Esophagus squamous epithelium (tissue), 5 donors: Measurements from ENCODE around the gene TFF3. TPM values are rescaled to one million over a fixed set of nuclear protein-coding genes. Genes with fewer than 3 reads are reported as not detected.

Experiments
- DNase-seq: peaks from one replicate; lab custom pipeline; 2025; lab: John Stamatoyannopoulos, UW
- H3K27ac ChIP-seq, 4 donors: fragments of 200-600 bp; sonication (generic); one replicate each; pipeline ENCODE4 v1.5.1; 2016 to 2019; ENCODE audit warnings: mild to moderate bottlenecking in 1 of 4
- H3K27me3 ChIP-seq, 4 donors: fragments of 200-600 bp; sonication (generic); 1 replicate in 3 of 4; 2 replicates in 1 of 4; pipeline versions ENCODE4 v1.5.1 to v1.6.0; 2017 to 2021; ENCODE audit warnings: antibody characterized with exemption in 1 of 4
- H3K36me3 ChIP-seq, 3 donors: fragments of 200-600 bp; sonication (generic); one replicate each; pipeline ENCODE4 v1.5.1; 2016 to 2019
- H3K4me1 ChIP-seq, 3 donors: fragments of 200-600 bp; sonication (generic); one replicate each; pipeline ENCODE4 v1.5.1; 2017 to 2019
- H3K4me3 ChIP-seq, 4 donors: fragments of 200-600 bp; sonication (generic); 1 replicate in 3 of 4; 2 replicates in 1 of 4; pipeline ENCODE4 v1.5.1; 2016 to 2019; ENCODE audit warnings: mild to moderate bottlenecking in 2 of 4, moderate library complexity in 1 of 4
- H3K9me3 ChIP-seq, 3 donors: fragments of 200-600 bp; sonication (generic); one replicate each; pipeline ENCODE4 v1.5.1; 2016 to 2019
- POLR2A ChIP-seq, 4 donors: fragments of 450-650 bp; IDR thresholded peaks; one replicate each; pipeline ENCODE4 v1.6.1; 2017; ENCODE audit warnings: antibody characterized with exemption in 4 of 4, mild to moderate bottlenecking in 4 of 4, moderate library complexity in 3 of 4
- WGBS, 2 donors: methylation state at CpG; one replicate each; pipeline ENCODE4 v1.1.5; 2018; 5-methylcytosine and 5-hydroxymethylcytosine counted together
- intact Hi-C: fragments of 100-400 bp; cut with DNase I; formaldehyde crosslinking; loops from one replicate; pipeline ENCODE4 v1.15.0; 2022
- total RNA-seq, 4 donors: library from RNA; depleted of rRNA; stranded (reverse); fragments of >200 nt; gene quantifications; one replicate each; pipeline ENCODE4 v1.1.0, GENCODE V29; 2016
- TF ChIP-seq, protein P1 (sequence below), 6 experiments: fragments of 450-650 bp in 4 of 6; fragments of 200-600 bp in 2 of 6; sonication (generic) in 2 of 6; IDR thresholded peaks; one replicate each; pipeline ENCODE4 v1.5.1; 2016 to 2019; ENCODE audit warnings: antibody characterized with exemption in 6 of 6, mild to moderate bottlenecking in 4 of 6, moderate library complexity in 4 of 6
- donor health status: DM: yes; HTN: yes; CAD: no.

The TFF3 gene
- total RNA-seq, 4 donors from 2014 or later = 1.4 to 15.1 (median 7.2) TPM; not detected in 1

- 82 to 92% methylated on average over 6 of the region's 6 CpGs for WGBS, 2 donors
- peaks cover 0 to 17% (median 0%) of the 10 kb centered on the region in 3 donors for H3K4me1 ChIP-seq
- H3K4me3 ChIP-seq = no peak overlapping the region
- TF ChIP-seq POLR2A (IDR thresholded peaks at IDR 0.05) = no peak
- TF ChIP-seq, protein P1, sequence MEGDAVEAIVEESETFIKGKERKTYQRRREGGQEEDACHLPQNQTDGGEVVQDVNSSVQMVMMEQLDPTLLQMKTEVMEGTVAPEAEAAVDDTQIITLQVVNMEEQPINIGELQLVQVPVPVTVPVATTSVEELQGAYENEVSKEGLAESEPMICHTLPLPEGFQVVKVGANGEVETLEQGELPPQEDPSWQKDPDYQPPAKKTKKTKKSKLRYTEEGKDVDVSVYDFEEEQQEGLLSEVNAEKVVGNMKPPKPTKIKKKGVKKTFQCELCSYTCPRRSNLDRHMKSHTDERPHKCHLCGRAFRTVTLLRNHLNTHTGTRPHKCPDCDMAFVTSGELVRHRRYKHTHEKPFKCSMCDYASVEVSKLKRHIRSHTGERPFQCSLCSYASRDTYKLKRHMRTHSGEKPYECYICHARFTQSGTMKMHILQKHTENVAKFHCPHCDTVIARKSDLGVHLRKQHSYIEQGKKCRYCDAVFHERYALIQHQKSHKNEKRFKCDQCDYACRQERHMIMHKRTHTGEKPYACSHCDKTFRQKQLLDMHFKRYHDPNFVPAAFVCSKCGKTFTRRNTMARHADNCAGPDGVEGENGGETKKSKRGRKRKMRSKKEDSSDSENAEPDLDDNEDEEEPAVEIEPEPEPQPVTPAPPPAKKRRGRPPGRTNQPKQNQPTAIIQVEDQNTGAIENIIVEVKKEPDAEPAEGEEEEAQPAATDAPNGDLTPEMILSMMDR (IDR thresholded peaks at IDR 0.05) = no peak
- H3K9me3 ChIP-seq = no peaks in the 10 kb centered on the region
- intact Hi-C loops = no loop called here
- peaks cover 0 to 23% (median 0%) of the 10 kb centered on the region in 4 donors for H3K27me3 ChIP-seq
- no peaks in the 10 kb centered on the region for H3K36me3 ChIP-seq
- H3K27ac ChIP-seq = no peak overlapping the region
- no peak for DNase-seq
Measured at GRCh38 chr21:42343556-42343955, 28.3 kb upstream of the TFF3 start.

DNA sequence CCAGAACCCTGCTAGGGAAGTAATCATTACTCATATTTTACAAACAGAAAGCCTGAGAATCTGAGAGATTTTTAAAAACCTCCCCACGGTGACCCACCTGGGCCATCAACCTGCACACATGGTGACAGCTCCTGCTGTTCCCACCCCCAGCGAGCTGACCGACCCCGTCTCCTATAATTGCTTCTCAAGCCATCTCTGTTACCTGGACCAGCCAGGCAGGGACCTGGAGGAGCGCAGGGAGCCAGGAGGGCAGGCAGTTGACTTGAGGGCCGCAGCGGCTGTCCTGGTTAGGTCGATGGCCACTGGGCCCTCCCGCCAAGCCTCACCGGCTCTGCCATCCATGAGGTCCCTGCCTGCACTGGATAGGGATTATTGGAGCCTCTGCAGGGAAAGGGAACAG, 27.9 kb upstream of the TFF3 start:
- Histone ChIP-seq H3K27ac (no peak overlapping the region), H3K4me1 (peaks cover 2 to 21% (median 4%) of the 10 kb centered on the region in 3 donors), H3K4me3 (no peak overlapping the region), H3K9me3 (no peaks in the 10 kb centered on the region), H3K36me3 (no peaks in the 10 kb centered on the region), H3K27me3 (peaks cover 0 to 20% (median 0%) of the 10 kb centered on the region in 4 donors)
- intact Hi-C loops = no loop called here
- 68 to 75% methylated on average over 4 to 6 of the region's 10 CpGs for WGBS, 2 donors
- no peak for DNase-seq
- TF ChIP-seq, protein P1 (IDR thresholded peaks at IDR 0.05) = no peak
- TF ChIP-seq POLR2A (IDR thresholded peaks at IDR 0.05) = no peak

DNA sequence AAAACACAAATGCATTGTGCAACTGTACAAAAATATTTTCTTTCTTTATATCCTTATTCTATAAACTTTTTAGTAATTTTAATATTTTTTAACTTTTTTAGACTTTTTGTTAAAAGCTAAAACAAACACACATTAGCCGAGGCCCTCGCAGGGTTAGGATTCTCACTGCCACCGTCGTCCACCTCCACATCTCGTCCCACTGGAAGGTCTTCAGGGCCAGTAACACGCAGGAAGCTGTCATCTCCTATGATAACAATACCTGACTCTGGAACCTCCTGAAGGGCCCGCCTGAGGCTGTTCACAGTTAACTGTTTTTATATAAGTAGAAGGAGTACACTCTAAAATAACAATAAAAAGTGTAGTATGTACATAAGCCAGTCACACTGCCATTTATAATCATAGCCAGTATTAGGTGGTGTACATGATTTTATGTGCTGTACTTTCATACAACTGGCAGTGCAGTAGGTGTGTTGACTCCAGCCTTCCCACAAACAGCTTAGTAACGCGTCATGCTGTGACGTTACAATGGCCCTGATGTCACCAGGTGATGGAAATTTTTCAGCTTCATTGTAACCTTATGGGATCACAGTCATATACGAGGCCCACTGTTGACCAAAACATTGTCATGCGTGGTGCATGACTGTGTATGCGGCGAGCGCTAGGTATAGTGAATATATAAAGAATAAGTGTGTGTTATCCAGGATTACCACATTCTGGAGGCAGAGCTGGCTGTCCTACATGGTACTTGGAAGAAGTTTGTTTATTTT, 26.8 kb upstream of the TFF3 start:
- whole genome bisulfite sequencing, 2 donors = 86 to 87% methylated on average over 14 to 15 of the region's 15 CpGs
- DNase-seq = no peak

DNA sequence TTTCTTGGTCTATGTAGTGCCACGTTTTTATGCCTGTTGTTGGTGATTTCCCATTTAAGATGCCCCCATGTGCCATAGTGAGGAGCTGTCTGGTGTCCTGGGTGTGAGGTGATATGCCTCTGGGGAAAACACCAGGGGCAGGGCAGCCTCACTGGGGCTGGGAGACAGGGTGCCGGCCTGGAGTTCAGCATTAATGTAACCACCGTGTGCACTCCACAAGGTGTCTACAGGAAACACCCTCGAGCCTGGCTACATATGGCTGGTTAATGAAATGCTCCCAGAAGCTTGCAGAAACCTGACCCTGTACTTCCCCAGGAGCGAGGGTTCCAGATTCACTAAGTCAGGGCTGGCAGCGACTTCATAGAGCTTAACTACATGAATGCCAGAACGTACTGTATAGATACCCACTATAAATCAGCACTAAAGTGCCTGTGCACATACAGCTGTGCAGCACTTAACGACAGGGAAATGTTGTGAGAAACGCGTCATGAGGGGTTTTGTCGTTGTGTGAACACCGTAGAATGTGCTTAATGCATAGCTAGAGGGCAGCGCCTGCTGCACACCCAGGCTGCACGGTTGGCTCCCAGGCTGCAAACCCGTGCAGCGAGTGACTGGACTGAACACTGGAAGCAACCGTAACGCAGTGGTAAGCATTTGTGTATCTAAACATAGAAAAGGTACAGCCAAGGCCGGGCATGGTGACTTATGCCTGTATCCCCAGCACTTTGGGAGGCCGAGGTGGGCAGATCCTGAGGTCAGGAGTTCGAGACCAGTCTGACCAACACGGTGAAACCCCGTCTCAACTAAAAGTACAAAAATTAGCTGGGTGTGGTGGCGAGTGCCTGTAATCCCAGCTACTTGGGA, 25.2 kb upstream of the TFF3 start:
- Histone ChIP-seq H3K9me3 (no peaks in the 10 kb centered on the region), H3K36me3 (no peaks in the 10 kb centered on the region), H3K27ac (no peak overlapping the region), H3K4me3 (no peak overlapping the region), H3K27me3 (peaks cover 0 to 16% (median 0%) of the 10 kb centered on the region in 4 donors), H3K4me1 (peaks cover 6 to 30% (median 9%) of the 10 kb centered on the region in 3 donors)
- no peak for TF ChIP-seq POLR2A (IDR thresholded peaks at IDR 0.05)
- TF ChIP-seq, protein P1 (IDR thresholded peaks at IDR 0.05) = no peak
- DNase-seq = no peak
- intact Hi-C loops = no loop called here
- WGBS, 2 donors = 41 to 85% methylated on average over 15 to 24 of the region's 24 CpGs

More for the DNA sequence above, 26.8 kb upstream of the TFF3 start:
- Histone ChIP-seq H3K27ac (no peak overlapping the region), H3K4me3 (no peak overlapping the region), H3K27me3 (peaks cover 0 to 12% (median 0%) of the 10 kb centered on the region in 4 donors), H3K4me1 (peaks cover 6 to 30% (median 9%) of the 10 kb centered on the region in 3 donors), H3K36me3 (no peaks in the 10 kb centered on the region), H3K9me3 (no peaks in the 10 kb centered on the region)
- intact Hi-C loops = no loop called here
- TF ChIP-seq, protein P1 (IDR thresholded peaks at IDR 0.05) = no peak
- no peak for TF ChIP-seq POLR2A (IDR thresholded peaks at IDR 0.05)
